ENCODE results near the gene PPP1R18. TPM values are rescaled to one million over a fixed set of nuclear protein-coding genes. Genes with fewer than 3 reads are reported as not detected.
"Not testable (repeated sequence)": the region's sequence is repeated elsewhere in the genome, so short reads cannot be mapped to it uniquely, and the experiment has no call there.

The PPP1R18 gene
- total RNA-seq, 2 donors from 2014 or later: 168 to 271 TPM

GRCh38 chr6:30723159-30723842 is 36.9 kb upstream of the PPP1R18 start:
- Mint-ChIP-seq H3K36me3 (peaks cover 50% of the 10 kb centered on the region), H3K4me1 (ENCODE audit: low read depth in 2 of 2) (peaks cover 43 to 51% of the 10 kb centered on the region in 2 donors), H3K4me3 (peak overlapping the region; percentile 92), H3K27ac (peak overlapping the region; percentile 91 to 98)
- DNase-seq (ENCODE audit: low spot score); ATAC-seq; H3K9me3 Mint-ChIP-seq; H3K27me3 Mint-ChIP-seq: not testable (repeated sequence)

GRCh38 chr6:30722280-30723112 is 36.1 kb upstream of the PPP1R18 start:
- peak overlapping the region; percentile 91 to 98 for H3K27ac Mint-ChIP-seq
- peaks cover 50% of the 10 kb centered on the region for H3K36me3 Mint-ChIP-seq
- H3K4me1 Mint-ChIP-seq (ENCODE audit: low read depth in 2 of 2): peaks cover 46 to 54% of the 10 kb centered on the region in 2 donors
- no peaks in the 10 kb centered on the region for H3K9me3 Mint-ChIP-seq
- ATAC-seq (no peak), DNase-seq (ENCODE audit: low spot score) (peak; percentile 83)
- H3K27me3 Mint-ChIP-seq: no peaks in the 10 kb centered on the region
- peak overlapping the region; percentile 92 for H3K4me3 Mint-ChIP-seq

- not testable (repeated sequence) for ATAC-seq; H3K27me3 Mint-ChIP-seq; H3K9me3 Mint-ChIP-seq; DNase-seq (ENCODE audit: low spot score)
- Mint-ChIP-seq H3K4me1 (ENCODE audit: low read depth in 2 of 2) (peaks cover 50 to 58% of the 10 kb centered on the region in 2 donors), H3K4me3 (peak overlapping the region; percentile 92), H3K36me3 (peaks cover 50% of the 10 kb centered on the region), H3K27ac (peak overlapping the region; percentile 91 to 98)
Measured at GRCh38 chr6:30722025-30722279, 35.5 kb upstream of the PPP1R18 start.

- Mint-ChIP-seq H3K27ac (peak overlapping the region; percentile 91 to 98), H3K36me3 (peaks cover 54% of the 10 kb centered on the region), H3K4me1 (ENCODE audit: low read depth in 2 of 2) (peaks cover 56 to 64% of the 10 kb centered on the region in 2 donors), H3K9me3 (no peaks in the 10 kb centered on the region), H3K27me3 (no peaks in the 10 kb centered on the region), H3K4me3 (peak overlapping the region; percentile 92)
- DNase-seq (ENCODE audit: low spot score) (peak; percentile 96), ATAC-seq (peak; percentile 65 to 78)
Measured at GRCh38 chr6:30721198-30722024, 35.0 kb upstream of the PPP1R18 start.

GRCh38 chr6:30720738-30721197 is 34.3 kb upstream of the PPP1R18 start:
- H3K4me3 Mint-ChIP-seq: peak overlapping the region; percentile 92
- no peak for ATAC-seq
- peaks cover 60% of the 10 kb centered on the region for H3K36me3 Mint-ChIP-seq
- peak; percentile 79 for DNase-seq (ENCODE audit: low spot score)
- H3K27ac Mint-ChIP-seq: peak overlapping the region; percentile 91 to 98
- H3K27me3 Mint-ChIP-seq: no peaks in the 10 kb centered on the region
- no peaks in the 10 kb centered on the region for H3K9me3 Mint-ChIP-seq
- H3K4me1 Mint-ChIP-seq (ENCODE audit: low read depth in 2 of 2): peaks cover 59 to 70% of the 10 kb centered on the region in 2 donors

- DNase-seq (ENCODE audit: low spot score): peak; percentile 97
- peak within 1 kb of the TSS; percentile 92 for H3K4me3 Mint-ChIP-seq
- H3K36me3 Mint-ChIP-seq: peaks cover 57% of the 10 kb centered on the region
- H3K27me3 Mint-ChIP-seq: no peaks in the 10 kb centered on the region
- H3K27ac Mint-ChIP-seq: peak within 1 kb of the TSS; percentile 91 to 98
- H3K4me1 Mint-ChIP-seq (ENCODE audit: low read depth in 2 of 2): peaks cover 59 to 70% of the 10 kb centered on the region in 2 donors
- H3K9me3 Mint-ChIP-seq: no peaks in the 10 kb centered on the region
- ATAC-seq: peak; percentile 78 to 83
Measured at GRCh38 chr6:30719791-30720737, 33.6 kb upstream of the PPP1R18 start, which contains the start of gene TUBB. Gene TUBB (plus strand): TSS chr6:30720352. CDS start chr6:30720507, 155 bp downstream.

GRCh38 chr6:30719356-30719755 is 32.9 kb upstream of the PPP1R18 start:
- H3K4me1 Mint-ChIP-seq (ENCODE audit: low read depth in 2 of 2): peaks cover 58 to 63% of the 10 kb centered on the region in 2 donors
- DNase-seq (ENCODE audit: low spot score) (no peak), ATAC-seq (no peak)
- H3K36me3 Mint-ChIP-seq: peaks cover 57% of the 10 kb centered on the region
- H3K27ac Mint-ChIP-seq: peak overlapping the region; percentile 91 to 98
- peak overlapping the region; percentile 92 for H3K4me3 Mint-ChIP-seq
- no peaks in the 10 kb centered on the region for H3K9me3 Mint-ChIP-seq
- H3K27me3 Mint-ChIP-seq: no peaks in the 10 kb centered on the region

GRCh38 chr6:30717845-30718720 is 31.6 kb upstream of the PPP1R18 start:
- Mint-ChIP-seq H3K27ac (peak overlapping the region; percentile 98 to 100), H3K4me1 (ENCODE audit: low read depth in 2 of 2) (peaks cover 51 to 56% of the 10 kb centered on the region in 2 donors), H3K4me3 (peak overlapping the region; percentile 92), H3K36me3 (peaks cover 51% of the 10 kb centered on the region)
- not testable (repeated sequence) for DNase-seq (ENCODE audit: low spot score); ATAC-seq; H3K9me3 Mint-ChIP-seq; H3K27me3 Mint-ChIP-seq

- H3K27me3 Mint-ChIP-seq: no peaks in the 10 kb centered on the region
- no peaks in the 10 kb centered on the region for H3K9me3 Mint-ChIP-seq
- DNase-seq (ENCODE audit: low spot score): peak; percentile 99
- peak within 1 kb of the TSS; percentile 92 for H3K4me3 Mint-ChIP-seq
- peaks cover 52 to 56% of the 10 kb centered on the region in 2 donors for H3K4me1 Mint-ChIP-seq (ENCODE audit: low read depth in 2 of 2)
- ATAC-seq: peak; percentile 88 to 90
- H3K36me3 Mint-ChIP-seq: peaks cover 44% of the 10 kb centered on the region
- peak within 1 kb of the TSS; percentile 98 to 100 for H3K27ac Mint-ChIP-seq
Measured at GRCh38 chr6:30717129-30717844, 30.8 kb upstream of the PPP1R18 start, which contains the start of gene MDC1. Gene MDC1 (minus strand): TSS chr6:30717281. CDS start chr6:30715175, 2,106 bp downstream.

GRCh38 chr6:30716879-30717128 is 30.4 kb upstream of the PPP1R18 start:
- Mint-ChIP-seq H3K4me3 (peak overlapping the region; percentile 92), H3K27me3 (no peaks in the 10 kb centered on the region), H3K9me3 (no peaks in the 10 kb centered on the region), H3K36me3 (peaks cover 42% of the 10 kb centered on the region), H3K27ac (peak overlapping the region; percentile 98 to 100), H3K4me1 (ENCODE audit: low read depth in 2 of 2) (peaks cover 56 to 57% of the 10 kb centered on the region in 2 donors)
- DNase-seq (ENCODE audit: low spot score) (no peak), ATAC-seq (no peak)

- Mint-ChIP-seq H3K27ac (peak overlapping the region; percentile 98 to 100), H3K4me1 (ENCODE audit: low read depth in 2 of 2) (peaks cover 52 to 53% of the 10 kb centered on the region in 2 donors), H3K36me3 (peaks cover 30% of the 10 kb centered on the region), H3K4me3 (no peak overlapping the region), H3K27me3 (no peaks in the 10 kb centered on the region), H3K9me3 (no peaks in the 10 kb centered on the region)
- ATAC-seq (no peak), DNase-seq (ENCODE audit: low spot score) (no peak)
Measured at GRCh38 chr6:30714263-30714662, 27.8 kb upstream of the PPP1R18 start.
